Measurements from ENCODE around the gene RBM39.
"Not testable (repeated sequence)": the region's sequence is repeated elsewhere in the genome, so short reads cannot be mapped to it uniquely, and the experiment has no call there.

Gene RBM39

GRCh38 chr20:35756404-35756803, 14.3 kb upstream of the RBM39 start:
- DNase-seq (ENCODE audit: low read depth), result no peak

DNA sequence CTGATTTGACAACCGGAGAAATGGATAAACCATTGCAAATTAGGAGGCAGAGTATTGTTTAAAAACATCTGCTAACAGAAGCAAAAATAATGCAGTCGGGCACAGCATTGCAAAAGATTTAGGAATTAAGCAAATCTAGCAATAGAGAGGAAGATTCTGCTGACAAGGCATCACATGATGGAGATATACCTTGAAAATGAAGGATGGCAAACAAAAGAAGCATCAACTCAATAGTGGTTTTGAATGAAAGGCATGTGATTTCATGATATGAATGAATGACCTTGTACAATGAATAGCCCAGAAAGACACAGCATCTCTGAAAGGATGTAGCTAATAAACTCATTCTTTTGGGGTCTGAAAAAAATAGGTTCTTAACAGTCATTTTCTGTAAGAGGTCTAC, 8.6 kb upstream of the RBM39 start:
- DNase-seq (ENCODE audit: low read depth), result no peak

- not testable (repeated sequence) for DNase-seq (ENCODE audit: low read depth)
Observed at GRCh38 chr20:35744492-35744841, 2.4 kb upstream of the RBM39 start.

GRCh38 chr20:35743693-35744491, 1.8 kb upstream of the RBM39 start:
- DNase-seq (ENCODE audit: low read depth), result no peak

DNA sequence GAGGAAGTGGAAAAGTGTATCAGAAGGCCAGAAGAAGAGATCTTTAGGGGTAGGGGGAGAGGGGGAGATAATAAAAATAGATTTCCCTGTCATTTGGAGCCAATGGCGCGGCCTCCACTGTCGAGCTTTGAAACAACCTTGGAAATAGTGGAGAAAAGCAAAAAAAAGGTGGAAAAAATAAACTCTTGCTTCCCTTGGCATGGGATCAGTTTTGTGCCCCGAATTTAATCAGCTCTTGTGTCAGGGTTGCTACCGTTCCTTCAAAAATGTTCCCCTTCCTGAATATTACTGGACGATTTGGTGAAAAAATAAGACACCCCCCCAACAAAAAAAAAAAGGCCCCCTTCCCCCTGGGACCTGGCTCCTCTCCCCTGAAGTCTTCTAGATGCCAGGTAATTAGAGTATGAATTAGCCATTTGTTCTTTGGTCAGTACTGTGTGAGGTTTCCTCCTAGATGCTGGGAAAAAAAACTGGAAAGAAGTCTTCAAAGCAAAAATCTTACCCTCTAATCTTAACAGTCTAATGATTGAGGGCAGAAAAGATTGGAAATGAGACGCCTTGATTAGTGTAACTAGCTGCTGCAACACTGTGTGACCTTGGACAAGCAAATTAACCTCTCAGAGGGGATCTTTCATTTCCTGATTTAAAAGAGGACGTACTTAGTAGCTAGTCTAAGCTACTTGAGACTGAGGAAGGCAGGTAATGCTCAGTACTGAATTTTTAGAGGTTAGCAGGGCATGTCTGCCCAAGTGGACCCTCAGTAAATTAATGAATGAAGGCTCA, 872 bp upstream of the RBM39 start:
- DNase-seq (ENCODE audit: low read depth), result no peak

GRCh38 chr20:35739294-35740163, 2.5 kb downstream of the RBM39 start:
- no peak for DNase-seq (ENCODE audit: low read depth)

DNA sequence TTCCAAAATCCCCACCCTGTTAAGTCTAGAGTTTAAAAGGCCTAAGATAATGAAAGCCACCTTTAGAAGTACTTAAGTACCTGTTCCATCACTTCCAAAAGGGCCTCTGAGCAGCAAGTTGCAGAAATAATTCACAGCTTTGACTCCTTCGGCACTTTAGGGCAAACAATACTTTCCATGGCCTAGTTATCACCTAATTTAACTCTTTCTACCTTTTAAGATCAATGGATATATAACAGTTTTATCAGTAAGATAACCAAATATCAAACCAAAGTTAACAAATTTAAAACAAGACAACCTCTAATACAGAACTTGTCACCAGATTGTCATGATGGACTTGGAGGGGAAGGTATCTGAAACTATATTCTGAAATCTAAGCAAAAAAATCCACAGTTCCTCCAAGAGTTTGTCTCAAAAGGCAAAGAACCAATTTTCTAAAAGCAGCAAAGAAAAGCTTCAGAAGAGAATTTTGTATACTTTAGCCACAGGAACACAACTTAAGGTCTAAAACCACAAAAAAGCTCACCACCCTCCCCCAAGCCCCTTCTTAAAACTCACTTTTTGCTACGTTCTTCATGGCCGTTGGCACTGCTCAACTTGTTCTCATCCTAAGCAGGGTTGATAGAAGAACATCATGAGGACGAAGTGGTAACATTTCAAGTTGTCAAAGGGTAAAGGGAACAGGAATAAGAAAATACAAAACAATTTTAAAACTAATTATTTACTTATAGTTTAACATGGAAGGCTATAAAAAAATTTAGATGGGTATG, 3.5 kb downstream of the RBM39 start:
- DNase-seq (ENCODE audit: low read depth), result no peak

DNA sequence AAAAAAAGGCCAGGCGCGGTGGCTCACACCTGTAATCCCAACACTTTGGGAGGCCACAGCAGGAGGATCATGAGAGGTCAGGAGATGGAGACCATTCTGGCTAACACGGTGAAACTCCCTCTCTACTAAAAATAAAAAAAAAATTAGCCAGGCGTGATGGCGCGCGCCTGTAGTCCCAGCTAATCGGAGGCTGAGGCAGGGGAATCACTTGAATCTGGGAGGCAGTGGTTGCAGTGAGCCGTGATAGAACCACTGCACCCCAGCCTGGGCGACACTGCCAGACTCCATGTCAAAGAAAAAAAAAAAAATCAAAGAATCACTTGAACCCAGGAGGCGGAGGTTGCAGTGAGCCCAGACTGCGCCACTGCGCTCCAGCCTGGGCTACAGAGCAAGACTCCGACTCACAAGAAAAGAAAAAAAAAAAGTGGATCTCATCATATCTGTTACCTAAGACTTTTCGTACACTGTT, 4.2 kb downstream of the RBM39 start:
- no peak for DNase-seq (ENCODE audit: low read depth)

DNA sequence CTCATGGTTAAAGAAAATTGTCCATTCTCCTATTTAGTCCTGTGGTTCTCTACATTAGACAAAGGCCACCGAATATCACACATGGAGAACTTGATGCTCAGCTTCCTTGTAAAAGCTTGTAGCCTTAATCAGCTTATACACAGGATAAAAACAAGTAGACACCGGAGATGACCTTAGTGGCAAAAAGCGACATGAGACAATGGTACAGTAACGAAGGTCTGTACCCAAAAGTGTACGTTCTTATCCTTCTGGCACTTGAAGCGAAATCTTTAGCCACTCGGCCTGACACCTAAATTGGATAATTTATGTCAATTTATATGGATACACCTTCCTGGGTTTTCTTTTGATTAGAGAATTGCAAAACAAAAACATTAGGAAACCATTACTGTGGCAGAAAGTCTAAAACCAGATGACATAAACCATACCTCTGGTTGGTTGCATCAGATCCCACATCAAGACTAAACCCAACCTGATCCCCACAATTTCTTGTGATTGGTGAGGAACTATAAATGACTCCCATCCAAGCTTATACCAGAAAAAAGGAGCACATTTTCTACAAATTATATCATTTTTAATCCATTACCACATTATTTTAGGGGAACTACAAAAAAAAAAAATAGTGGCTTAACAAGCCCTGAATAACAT, 6.1 kb downstream of the RBM39 start:
- DNase-seq (ENCODE audit: low read depth), result no peak

DNA sequence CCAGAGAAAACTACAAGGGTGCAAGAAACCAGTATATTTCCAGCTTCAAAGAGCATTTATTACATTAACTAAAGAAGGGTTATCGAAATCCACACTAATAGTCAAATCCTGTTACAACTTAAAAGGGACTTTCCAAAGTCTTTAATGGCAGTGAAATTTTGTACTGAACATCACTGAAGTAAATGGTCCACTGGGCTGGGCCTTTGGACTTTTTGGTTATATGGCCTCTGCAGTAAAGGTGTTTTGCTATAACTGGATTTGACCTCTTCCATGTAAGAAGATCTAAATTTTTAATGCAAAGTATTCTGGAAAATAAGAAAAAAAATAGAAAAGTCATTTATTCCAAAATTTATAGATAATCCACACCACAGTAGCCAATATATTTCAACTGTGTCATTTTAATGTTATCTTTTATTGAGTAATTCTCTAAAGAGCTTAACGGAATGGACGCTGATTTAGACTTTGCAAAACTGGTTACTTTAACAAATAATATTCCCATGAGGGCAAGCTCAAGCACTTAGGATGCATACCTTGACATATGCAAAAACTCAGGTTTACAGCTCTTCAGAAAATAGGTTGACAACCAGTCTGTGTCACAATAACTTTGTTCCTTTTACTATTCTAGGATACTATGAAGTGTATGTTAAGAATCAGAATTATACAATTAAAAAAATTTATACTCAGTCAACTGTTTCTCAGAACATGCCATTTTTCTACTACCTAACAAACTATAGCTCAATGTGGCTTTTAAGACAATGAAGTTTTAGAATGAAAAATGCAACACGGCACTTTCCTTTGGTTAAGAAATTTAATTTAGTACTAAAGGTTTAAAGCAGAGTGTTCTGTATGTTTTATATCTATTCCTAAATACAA, 7.0 kb downstream of the RBM39 start:
- DNase-seq (ENCODE audit: low read depth), result no peak

DNA sequence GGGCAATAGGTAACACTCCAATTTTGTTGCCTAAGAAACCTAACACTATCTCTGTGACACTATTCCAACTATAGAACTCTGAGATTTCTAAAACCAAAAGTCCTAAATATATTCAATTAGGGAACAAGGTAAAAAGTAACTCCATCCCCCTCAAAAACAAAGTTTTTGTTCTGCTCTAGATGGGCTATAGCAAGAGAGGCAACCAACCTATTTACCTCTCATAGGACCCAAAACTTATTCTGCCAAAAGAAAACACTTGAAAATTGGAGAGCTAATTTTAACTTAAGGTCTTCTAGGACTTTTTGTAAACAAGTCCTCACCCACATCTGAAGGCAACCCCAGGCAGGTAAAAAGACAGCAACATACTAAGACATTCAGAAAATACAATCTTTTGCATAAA, 7.7 kb downstream of the RBM39 start:
- DNase-seq (ENCODE audit: low read depth), result no peak

GRCh38 chr20:35732644-35732982, 9.4 kb downstream of the RBM39 start:
- DNase-seq (ENCODE audit: low read depth), result no peak

DNA sequence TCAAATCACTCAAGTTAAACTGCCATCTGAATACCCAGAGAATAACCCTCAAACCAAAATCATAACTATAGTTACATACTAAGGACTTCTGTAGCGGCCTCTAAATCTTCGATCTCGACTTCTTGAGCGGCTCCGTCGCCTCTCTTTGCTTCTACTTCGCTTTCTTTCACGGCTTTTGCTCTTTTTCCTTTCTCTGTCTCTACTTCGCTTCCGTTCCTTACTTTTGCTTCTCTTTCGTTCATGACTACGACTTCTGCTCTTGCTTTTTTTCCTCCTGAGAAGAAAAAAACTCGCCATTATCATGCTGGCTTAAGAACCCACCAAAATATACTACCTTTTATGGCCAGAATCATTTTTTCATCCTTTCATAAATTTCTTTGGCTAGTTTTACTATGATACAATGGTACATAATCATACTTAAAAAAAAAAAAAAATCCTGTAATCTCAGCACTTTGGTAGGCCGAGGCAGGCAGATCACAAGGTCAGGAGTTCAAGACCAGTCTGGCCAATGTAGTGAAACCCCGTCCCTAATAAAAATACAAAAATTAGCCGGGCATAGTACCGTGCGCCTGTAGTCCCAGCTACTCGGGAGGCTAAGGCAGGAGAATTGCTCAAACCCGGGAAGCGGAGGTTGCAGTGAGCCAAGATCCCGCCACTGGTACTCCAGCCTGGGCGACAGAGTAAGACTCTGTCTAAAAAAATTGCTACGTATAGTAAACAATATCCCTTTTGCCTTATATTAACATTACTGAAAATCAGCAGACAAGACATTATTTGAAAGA, 10.0 kb downstream of the RBM39 start:
- DNase-seq (ENCODE audit: low read depth), result no peak

DNA sequence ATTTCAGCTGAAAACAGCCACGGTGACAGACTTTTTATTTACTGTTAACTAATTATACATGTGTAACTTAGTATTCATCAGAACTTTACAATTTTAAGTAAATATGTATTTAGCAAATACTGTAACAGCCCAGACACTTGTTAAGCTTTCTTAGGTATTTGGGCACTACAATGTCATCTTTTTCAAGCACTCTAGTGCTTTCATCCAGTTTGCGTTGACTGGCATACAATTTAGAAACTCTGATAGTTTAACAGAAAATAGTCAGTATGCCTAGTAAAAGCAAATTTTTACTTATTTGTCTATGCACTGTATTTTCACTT, 10.6 kb downstream of the RBM39 start:
- DNase-seq (ENCODE audit: low read depth), result no peak

GRCh38 chr20:35730583-35731468, 11.2 kb downstream of the RBM39 start:
- DNase-seq (ENCODE audit: low read depth), result no peak

- no peak for DNase-seq (ENCODE audit: low read depth)
Observed at GRCh38 chr20:35729836-35730582, 12.1 kb downstream of the RBM39 start.

GRCh38 chr20:35729283-35729807, 12.7 kb downstream of the RBM39 start:
- DNase-seq (ENCODE audit: low read depth), result no peak
